GM23338 (cell line): ENCODE data around the gene GPNMB. TPM values are rescaled to one million over a fixed set of nuclear protein-coding genes. Genes with fewer than 3 reads are reported as not detected.

Experiments used
- ATAC-seq: fragments of 200-7000 bp; cut with Tn5 transposase; 3 replicates; pipeline ENCODE4 v1.9.1; 2020
- DNase-seq: peaks from one replicate; pipeline ENCODE4 v3.0.0-alpha.2; 2015; ENCODE audit warnings: low spot score
- H2AFZ ChIP-seq: fragments of 200-600 bp; sonication (generic); 2 replicates; pipeline ENCODE4 v1.8.0; 2016; ENCODE audit warnings: antibody characterized with exemption, mild to moderate bottlenecking, moderate library complexity
- H3F3A ChIP-seq: fragments of 200-600 bp; sonication (generic); replicated peaks from 2 replicates; pipeline ENCODE4 v1.8.0; 2017; ENCODE audit warnings: antibody characterized with exemption, mixed run types, low read depth
- H3K27ac ChIP-seq: fragments of 200-600 bp; sonication (generic); 2 replicates; pipeline ENCODE4 v1.6.1; 2016; ENCODE audit warnings: low read depth
- H3K27me3 ChIP-seq: fragments of 200-600 bp; sonication (generic); 2 replicates; pipeline ENCODE4 v1.8.0; 2016; ENCODE audit warnings: mild to moderate bottlenecking, mixed run types, moderate library complexity; ENCODE audit not compliant: insufficient read depth
- H3K36me3 ChIP-seq: fragments of 200-600 bp; sonication (generic); 2 replicates; pipeline ENCODE4 v1.8.0; 2016; ENCODE audit warnings: mild to moderate bottlenecking; ENCODE audit not compliant: insufficient read depth
- H3K4me1 ChIP-seq: fragments of 200-600 bp; sonication (generic); 2 replicates; pipeline ENCODE4 v1.8.0; 2016; ENCODE audit warnings: mild to moderate bottlenecking, moderate library complexity; ENCODE audit not compliant: insufficient read depth
- H3K4me2 ChIP-seq: fragments of 200-600 bp; sonication (generic); 2 replicates; pipeline ENCODE4 v1.7.1; 2017; ENCODE audit warnings: mixed run types
- H3K4me3 ChIP-seq: fragments of 200-600 bp; sonication (generic); 2 replicates; pipeline ENCODE4 v1.6.1; 2016; ENCODE audit warnings: mixed run types
- H3K79me2 ChIP-seq: fragments of 200-600 bp; sonication (generic); replicated peaks from 2 replicates; pipeline ENCODE4 v1.8.0; 2017; ENCODE audit warnings: mild to moderate bottlenecking; ENCODE audit not compliant: insufficient read depth
- H3K9me2 ChIP-seq: fragments of 200-600 bp; sonication (generic); 2 replicates; pipeline ENCODE4 v1.8.0; 2017; ENCODE audit not compliant: insufficient read depth
- H4K20me1 ChIP-seq: fragments of 200-600 bp; sonication (generic); replicated peaks from 2 replicates; pipeline ENCODE4 v1.8.0; 2017; ENCODE audit warnings: mild to moderate bottlenecking; ENCODE audit not compliant: insufficient read depth
- H3K27ac Mint-ChIP-seq: 2 replicates; pipeline ENCODE4 v1.8.0; 2020; ENCODE audit warnings: inconsistent platforms, mild to moderate bottlenecking, moderate library complexity, mixed read lengths
- H3K27me3 Mint-ChIP-seq: 3 replicates; pipeline ENCODE4 v1.8.0; 2022; ENCODE audit warnings: low read depth, mild to moderate bottlenecking, moderate library complexity, mixed read lengths, inconsistent platforms; ENCODE audit not compliant: insufficient read depth, poor library complexity
- H3K36me3 Mint-ChIP-seq: 3 replicates; pipeline ENCODE4 v1.8.0; 2021; ENCODE audit warnings: low read depth, mild to moderate bottlenecking, inconsistent platforms, moderate library complexity, mixed read lengths
- H3K4me1 Mint-ChIP-seq: 3 replicates; pipeline ENCODE4 v1.8.0; 2020; ENCODE audit warnings: mild to moderate bottlenecking, inconsistent platforms, mixed read lengths
- H3K4me3 Mint-ChIP-seq: 3 replicates; pipeline ENCODE4 v1.8.0; 2021; ENCODE audit warnings: moderate library complexity, mild to moderate bottlenecking, inconsistent platforms, mixed read lengths
- H3K9me3 Mint-ChIP-seq: 3 replicates; pipeline ENCODE4 v1.8.0; 2020; ENCODE audit warnings: moderate library complexity, mild to moderate bottlenecking, inconsistent platforms, mixed read lengths
- CREB1 ChIP-seq: fragments of 250-450 bp; sonication (Bioruptor Pico); IDR thresholded peaks from 2 replicates; pipeline ENCODE4 v1.5.0; 2020; ENCODE audit warnings: low read depth, mild to moderate bottlenecking, moderate library complexity
- CTCF ChIP-seq, 2 experiments: fragments of 200-600 bp in 1 of 2; sonication (generic) in 1 of 2; conservative IDR thresholded peaks; 2 replicates each; pipeline versions ENCODE4 v1.5.1 to v1.6.1; 2016 to 2017; ENCODE audit warnings: antibody characterized with exemption in 2 of 2, low read depth in 2 of 2, mild to moderate bottlenecking in 2 of 2, moderate library complexity in 1 of 2
- ETS1 ChIP-seq: IDR thresholded peaks from 2 replicates; pipeline ENCODE4 v1.6.1; 2016; ENCODE audit warnings: antibody characterized with exemption
- EZH2 ChIP-seq: fragments of 200-600 bp; sonication (generic); IDR thresholded peaks from one replicate; pipeline ENCODE4 v1.8.0; 2017; ENCODE audit warnings: antibody characterized with exemption, mild to moderate bottlenecking, low read depth; ENCODE audit not compliant: unreplicated experiment
- EZH2phosphoT487 ChIP-seq: fragments of 200-600 bp; sonication (generic); IDR thresholded peaks from one replicate; pipeline ENCODE4 v1.8.1; 2018; ENCODE audit warnings: antibody characterized with exemption; ENCODE audit not compliant: unreplicated experiment
- JUNB ChIP-seq: IDR thresholded peaks from one replicate; pipeline ENCODE4 v1.6.1; 2016; ENCODE audit warnings: antibody characterized with exemption; ENCODE audit not compliant: unreplicated experiment
- NANOG ChIP-seq: IDR thresholded peaks from 2 replicates; pipeline ENCODE4 v1.6.1; 2016; ENCODE audit warnings: antibody characterized with exemption, borderline replicate concordance
- POLR2AphosphoS5 ChIP-seq: IDR thresholded peaks from 2 replicates; pipeline ENCODE4 v1.6.1; 2016; ENCODE audit warnings: antibody characterized with exemption, low read depth
- REST ChIP-seq: IDR thresholded peaks from one replicate; pipeline ENCODE4 v1.6.1; 2018; ENCODE audit warnings: antibody characterized with exemption; ENCODE audit not compliant: unreplicated experiment
- STAT1 ChIP-seq: IDR thresholded peaks from one replicate; pipeline ENCODE4 v1.6.1; 2016; ENCODE audit warnings: antibody characterized with exemption; ENCODE audit not compliant: unreplicated experiment
- ZNF114 ChIP-seq: fragments of 250-450 bp; sonication (Bioruptor Pico); IDR thresholded peaks from 2 replicates; pipeline ENCODE4 v1.5.0; 2020; ENCODE audit warnings: mild to moderate bottlenecking, moderate library complexity
- ZNF331 ChIP-seq: fragments of 250-450 bp; sonication (Bioruptor Pico); IDR thresholded peaks from 2 replicates; pipeline ENCODE4 v1.5.0; 2020; ENCODE audit warnings: low read depth, mild to moderate bottlenecking, moderate library complexity
- ZNF462 ChIP-seq: fragments of 250-450 bp; sonication (Bioruptor Pico); IDR thresholded peaks from 2 replicates; pipeline ENCODE4 v1.5.0; 2020; ENCODE audit warnings: mild to moderate bottlenecking, moderate library complexity
- polyA plus RNA-seq: library from polyadenylated mRNA; unstranded; fragments of >200 nt; fragmentation: Nextera tagmentation; extraction: Ambion mirVana; gene quantifications from 2 replicates; pipeline ENCODE4 v1.2.1, GENCODE V29; 2016
- total RNA-seq: library from RNA; depleted of rRNA; stranded (reverse); fragments of >200 nt; shearing (Covaris generic); gene quantifications from 2 replicates; pipeline ENCODE4 v1.2.3, GENCODE V29; 2014

GPNMB gene
- total and polyA plus RNA-seq, 2 experiments from 2014 or later = 0.76 to 1.2 TPM

- DNase-seq = no peak
- no peaks in the 10 kb centered on the region for H3K27me3 ChIP-seq
- H3K27ac ChIP-seq = no peak overlapping the region
- Mint-ChIP-seq H3K27ac (no peak overlapping the region), H3K36me3 (no peaks in the 10 kb centered on the region), H3K4me3 (no peak overlapping the region), H3K27me3 (peaks cover 5% of the 10 kb centered on the region), H3K9me3 (no peaks in the 10 kb centered on the region), H3K4me1 (peaks cover 13% of the 10 kb centered on the region; the same call in 2 of the 3 replicates)
- H4K20me1 ChIP-seq = no peaks in the 10 kb centered on the region
- H3F3A ChIP-seq = no peaks in the 10 kb centered on the region
- H3K4me2 ChIP-seq = no peak overlapping the region
- no peaks in the 10 kb centered on the region for H3K36me3 ChIP-seq
- ATAC-seq = no peak
- H2AFZ ChIP-seq = peak overlapping the region; percentile 11; the same call in 1 of the 2 replicates
- no peaks in the 10 kb centered on the region for H3K79me2 ChIP-seq
- TF ChIP-seq ZNF331 (CRISPR knock-in tag) (no peak), CTCF (conservative IDR thresholded peaks at IDR 0.05; ENCODE audit: low read depth in 2 of 2) (no peak), EZH2 (no peak), POLR2AphosphoS5 (no peak), STAT1 (no peak), ETS1 (no peak), EZH2phosphoT487 (no peak), ZNF114 (CRISPR knock-in tag) (no peak), NANOG (no peak), REST (no peak), CREB1 (no peak), JUNB (no peak), ZNF462 (CRISPR knock-in tag) (no peak)
- 0 out of 2 replicates have a peak, but pooled peaks cover 4% of the 10 kb centered on the region for H3K9me2 ChIP-seq
- peaks cover 8% of the 10 kb centered on the region; the same call in 1 of the 2 replicates for H3K4me1 ChIP-seq
- no peak overlapping the region for H3K4me3 ChIP-seq
Measured at GRCh38 chr7:23214423-23214822, 32.2 kb upstream of the GPNMB start.
